Coronary artery (tissue), 2 donors: ENCODE results near the gene PGA4.
"Not testable (repeated sequence)": the region's sequence is repeated elsewhere in the genome, so short reads cannot be mapped to it uniquely, and the experiment has no call there.

Experiments
- DNase-seq: peaks from one replicate; pipeline ENCODE4 v3.0.0-alpha.2; 2017; ENCODE audit warnings: low spot score
- H3K27ac ChIP-seq, 2 donors: fragments of 200-600 bp; sonication (generic); one replicate each; pipeline ENCODE4 v1.5.1; 2016 to 2019
- H3K4me3 ChIP-seq: fragments of 200-600 bp; sonication (generic); 2 replicates; pipeline ENCODE4 v1.5.1; 2016; ENCODE audit warnings: mild to moderate bottlenecking, moderate library complexity
- TF ChIP-seq, protein P1 (sequence below): fragments of 200-600 bp; sonication (generic); IDR thresholded peaks from one replicate; pipeline ENCODE4 v1.5.1; 2019; ENCODE audit warnings: antibody characterized with exemption

PGA4 gene

DNA sequence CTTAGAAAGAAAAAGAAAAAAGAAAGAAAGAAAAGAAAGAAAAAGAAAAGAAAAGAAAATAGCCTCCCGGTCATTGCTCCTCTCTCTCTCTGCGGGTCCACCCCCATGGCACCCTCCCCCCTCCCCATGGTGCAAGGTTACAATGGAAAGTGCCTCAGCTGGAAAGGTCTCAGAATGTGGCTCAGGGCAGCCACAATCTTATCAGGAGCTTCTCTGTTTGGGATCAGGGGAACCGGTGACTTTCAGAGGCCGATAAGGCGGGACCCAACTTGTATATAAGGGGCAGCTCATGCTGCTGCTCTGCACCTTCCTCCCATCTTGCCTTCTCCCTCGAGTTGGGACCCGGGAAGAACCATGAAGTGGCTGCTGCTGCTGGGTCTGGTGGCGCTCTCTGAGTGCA is at the start of gene PGA4:
TSS of gene PGA4 (plus strand) at position 301 of the 400 bp plus-strand sequence. CDS start at position 355, 54 bp downstream.
- not testable (repeated sequence) for H3K4me3 ChIP-seq, H3K27ac ChIP-seq, DNase-seq

DNA sequence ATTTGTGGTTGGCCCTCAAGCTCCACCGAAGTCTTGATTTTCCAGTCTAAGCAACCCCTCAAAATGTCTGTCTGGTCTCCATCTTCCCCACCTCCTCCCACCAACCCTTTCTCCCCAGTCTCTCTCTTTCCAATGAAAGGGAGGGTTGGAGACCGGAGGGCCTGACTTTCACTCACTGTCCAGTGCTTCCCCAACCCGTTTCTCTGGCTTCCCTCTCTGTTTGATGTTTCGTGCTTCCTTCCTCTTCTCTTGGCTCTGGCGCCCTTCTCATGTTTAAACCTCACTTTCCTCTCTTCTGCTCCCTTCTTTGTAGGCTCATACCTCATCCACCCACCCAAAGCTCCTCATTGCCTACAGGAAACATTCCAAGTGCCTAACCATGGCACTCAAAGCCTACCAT is 49.8 kb upstream of the PGA4 start:
- TF ChIP-seq, protein P1, sequence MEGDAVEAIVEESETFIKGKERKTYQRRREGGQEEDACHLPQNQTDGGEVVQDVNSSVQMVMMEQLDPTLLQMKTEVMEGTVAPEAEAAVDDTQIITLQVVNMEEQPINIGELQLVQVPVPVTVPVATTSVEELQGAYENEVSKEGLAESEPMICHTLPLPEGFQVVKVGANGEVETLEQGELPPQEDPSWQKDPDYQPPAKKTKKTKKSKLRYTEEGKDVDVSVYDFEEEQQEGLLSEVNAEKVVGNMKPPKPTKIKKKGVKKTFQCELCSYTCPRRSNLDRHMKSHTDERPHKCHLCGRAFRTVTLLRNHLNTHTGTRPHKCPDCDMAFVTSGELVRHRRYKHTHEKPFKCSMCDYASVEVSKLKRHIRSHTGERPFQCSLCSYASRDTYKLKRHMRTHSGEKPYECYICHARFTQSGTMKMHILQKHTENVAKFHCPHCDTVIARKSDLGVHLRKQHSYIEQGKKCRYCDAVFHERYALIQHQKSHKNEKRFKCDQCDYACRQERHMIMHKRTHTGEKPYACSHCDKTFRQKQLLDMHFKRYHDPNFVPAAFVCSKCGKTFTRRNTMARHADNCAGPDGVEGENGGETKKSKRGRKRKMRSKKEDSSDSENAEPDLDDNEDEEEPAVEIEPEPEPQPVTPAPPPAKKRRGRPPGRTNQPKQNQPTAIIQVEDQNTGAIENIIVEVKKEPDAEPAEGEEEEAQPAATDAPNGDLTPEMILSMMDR: no peak
- no peak for DNase-seq
- H3K27ac ChIP-seq: no peak overlapping the region
- H3K4me3 ChIP-seq: no peak overlapping the region

DNA sequence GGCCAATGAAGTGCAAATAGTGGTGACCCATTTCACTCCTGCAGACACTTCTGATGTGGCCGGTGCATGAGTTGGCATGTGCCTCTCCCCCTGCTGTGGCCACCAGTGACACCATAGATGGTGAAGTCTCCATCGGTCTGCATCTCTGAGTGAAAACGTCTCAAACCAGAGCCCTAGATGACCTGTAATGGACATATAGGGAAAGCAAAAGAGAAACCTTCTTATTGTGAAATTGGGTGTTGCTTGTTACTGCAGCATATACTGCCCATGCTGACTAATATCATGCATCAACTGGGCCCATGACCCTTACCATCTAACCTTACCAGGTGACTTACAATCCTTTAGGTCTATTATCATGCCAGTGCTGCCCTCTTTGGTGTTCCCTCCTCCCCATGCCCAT is 49.3 kb upstream of the PGA4 start:
- TF ChIP-seq, protein P1: no peak
- no peak overlapping the region for H3K4me3 ChIP-seq
- no peak overlapping the region for H3K27ac ChIP-seq
- DNase-seq: no peak

DNA sequence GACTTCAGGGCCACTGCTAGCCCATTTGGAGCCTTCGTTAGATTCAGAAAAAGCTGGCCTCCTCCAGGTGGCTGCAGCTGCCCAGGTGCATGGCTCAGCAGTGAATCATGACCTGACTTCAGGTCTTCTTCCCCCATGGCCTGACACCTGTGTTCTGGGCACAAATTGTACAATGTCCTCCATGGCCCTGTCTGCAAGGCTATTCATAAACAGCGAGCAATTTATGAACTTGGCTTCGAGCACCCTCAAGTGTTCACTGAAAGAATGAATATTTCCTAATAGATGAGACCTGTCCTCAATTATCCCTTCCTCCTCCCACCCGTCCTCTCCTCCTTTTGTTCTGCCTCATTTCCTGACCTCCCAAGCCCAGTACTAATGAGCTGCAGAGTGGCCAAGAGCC is 48.7 kb upstream of the PGA4 start:
- DNase-seq: no peak

DNA sequence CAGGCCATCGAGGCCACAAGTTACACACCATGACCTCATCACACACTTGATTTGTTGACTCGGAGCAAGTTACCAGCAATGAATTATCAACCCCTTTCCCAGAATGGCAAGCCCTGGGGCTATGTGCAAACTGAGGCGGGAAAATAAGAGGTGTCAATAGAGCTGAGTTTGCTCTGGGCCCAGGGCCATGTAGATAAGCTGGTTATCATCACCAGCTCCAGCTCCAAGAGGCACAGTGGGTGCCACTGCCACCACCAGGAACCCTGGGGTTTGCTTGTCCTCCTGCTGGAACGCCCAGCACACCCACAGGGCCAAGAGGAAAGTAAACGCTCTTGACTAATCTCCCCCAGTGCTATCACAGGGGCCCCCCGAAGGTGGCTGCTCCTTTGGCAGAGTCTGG is 47.9 kb upstream of the PGA4 start:
- no peak for DNase-seq
- Histone ChIP-seq H3K4me3 (no peak overlapping the region), H3K27ac (no peak overlapping the region)
- TF ChIP-seq, protein P1: no peak

More for the DNA sequence above, 48.7 kb upstream of the PGA4 start:
- H3K27ac ChIP-seq: no peak overlapping the region
- H3K4me3 ChIP-seq: no peak overlapping the region
- TF ChIP-seq, protein P1: no peak

DNA sequence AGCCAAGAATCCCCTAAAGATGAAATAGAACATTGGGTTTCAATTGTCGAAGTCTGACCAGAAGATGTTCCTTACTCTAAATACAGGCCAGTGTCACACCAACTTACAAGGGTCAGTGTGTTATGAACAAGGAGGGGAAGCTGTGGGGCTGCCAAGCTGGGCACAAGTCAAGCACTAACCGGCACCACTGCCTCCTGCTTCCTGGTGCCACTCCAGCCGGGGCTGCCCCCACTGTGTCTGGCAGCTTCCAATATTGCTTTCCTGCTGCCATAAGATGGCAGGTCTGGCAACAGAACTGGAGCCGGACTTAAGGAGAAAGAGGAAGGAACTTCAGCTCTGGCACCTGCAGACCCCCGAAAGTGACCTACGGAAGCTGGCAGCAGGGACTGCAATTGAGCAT is 47.2 kb upstream of the PGA4 start:
- no peak overlapping the region for H3K27ac ChIP-seq
- DNase-seq: no peak
- TF ChIP-seq, protein P1: no peak
- no peak overlapping the region for H3K4me3 ChIP-seq

DNA sequence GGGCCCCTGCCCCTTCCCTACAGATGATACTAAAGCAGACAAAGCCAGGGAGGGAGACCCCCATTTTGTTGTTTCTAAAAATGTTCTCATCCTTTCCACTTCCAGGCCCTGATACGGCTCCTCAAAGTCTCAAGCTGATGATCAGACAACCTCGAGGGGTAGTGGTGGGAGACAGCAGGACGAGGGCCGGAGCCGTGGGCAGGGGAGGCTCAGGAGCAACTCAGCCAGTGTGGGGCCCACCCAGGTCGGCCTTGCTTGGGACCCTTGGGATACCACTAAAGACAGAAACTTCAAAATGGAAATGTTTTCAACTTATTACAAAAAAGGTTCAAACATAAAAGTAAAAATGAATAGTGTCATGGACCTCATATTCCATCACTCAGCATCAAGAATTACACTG is 45.7 kb upstream of the PGA4 start:
- Histone ChIP-seq H3K4me3 (no peak overlapping the region), H3K27ac (no peak overlapping the region)
- no peak for DNase-seq
- TF ChIP-seq, protein P1: no peak

DNA sequence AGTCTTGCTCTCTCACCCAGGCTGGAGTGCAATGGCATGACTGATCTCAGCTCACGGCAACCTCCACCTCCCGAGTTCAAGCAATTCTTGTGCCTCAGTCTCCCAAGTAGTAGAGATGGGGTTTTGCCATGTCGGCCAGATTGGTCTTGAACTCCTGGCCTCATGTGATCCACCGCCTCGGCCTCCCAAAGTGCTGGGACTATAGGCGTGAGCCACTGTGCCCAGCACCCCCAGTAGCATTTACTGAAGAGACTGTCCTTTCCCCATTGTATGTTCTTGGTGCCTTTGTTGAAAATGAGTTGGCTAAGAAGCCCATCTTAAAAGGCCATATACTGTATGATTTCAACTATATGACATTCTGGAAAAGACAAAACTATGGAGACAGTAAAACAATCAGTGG is 41.9 kb upstream of the PGA4 start:
- DNase-seq: not testable (repeated sequence)

More for the DNA sequence above, 41.9 kb upstream of the PGA4 start:
- not testable (repeated sequence) for H3K4me3 ChIP-seq, H3K27ac ChIP-seq
